GM19043 (cell line): Measurements from ENCODE around the gene TRIM63.

Experiments
- ATAC-seq: cut with Tn5 transposase; IDR thresholded peaks from one replicate; pipeline ENCODE4 v1.9.1; 2021; ENCODE audit warnings: low read depth; ENCODE audit not compliant: unreplicated experiment

TRIM63 gene

DNA sequence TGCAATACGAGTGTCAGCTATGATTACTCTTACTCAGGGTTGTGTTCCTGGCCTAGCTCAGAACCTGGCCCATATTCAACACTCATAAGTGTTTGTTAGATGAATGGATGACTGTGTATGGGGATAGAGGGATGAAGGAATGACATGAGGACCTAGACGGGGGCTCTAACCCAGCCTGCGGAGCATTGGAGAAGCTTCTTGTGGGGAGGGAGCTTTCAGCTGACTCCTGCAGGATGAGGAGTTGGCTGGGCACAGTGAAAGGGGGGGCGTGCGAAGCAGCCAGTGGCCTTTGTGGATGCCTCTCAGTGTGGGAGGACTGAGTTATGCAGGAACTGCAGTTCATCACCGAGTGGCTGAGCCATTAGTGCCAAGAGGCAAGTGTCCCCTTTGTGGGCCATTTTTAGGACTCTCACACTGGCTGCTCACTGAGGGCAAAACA lies 47.1 kb downstream of the TRIM63 start:
- no peak for ATAC-seq

DNA sequence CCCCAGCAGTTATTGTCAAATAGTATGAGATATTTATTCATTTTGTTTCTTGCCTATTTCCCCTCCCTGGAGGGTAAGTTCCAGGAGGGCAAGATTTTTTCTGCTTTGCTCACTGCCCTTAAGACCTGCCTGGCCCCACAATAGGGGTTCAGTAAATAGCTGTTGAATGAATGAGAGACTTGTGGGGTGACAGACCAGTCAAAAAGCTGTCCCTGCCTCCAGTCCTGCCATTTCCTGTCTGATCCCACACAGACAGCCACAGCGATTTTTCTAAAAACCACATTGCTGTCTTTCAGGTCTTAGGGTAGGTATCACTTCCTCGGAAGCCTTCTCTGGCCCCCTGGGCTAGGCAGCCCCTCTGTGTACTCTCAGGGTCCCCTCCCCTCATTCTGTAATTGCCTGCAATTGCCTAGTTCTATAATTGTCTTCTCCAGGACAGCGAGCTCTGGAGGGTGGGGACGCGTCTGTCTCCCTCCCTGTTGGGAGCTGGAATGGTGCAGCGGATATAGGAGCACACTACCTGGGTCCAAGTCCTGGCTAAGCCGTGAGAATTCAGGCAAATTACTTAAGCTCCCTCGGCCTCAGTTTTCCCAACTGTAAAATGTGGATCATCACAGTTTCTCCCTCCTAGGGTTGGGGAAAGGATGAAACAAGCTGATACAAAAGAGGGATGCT lies 47.7 kb downstream of the TRIM63 start:
- ATAC-seq = no peak

- no peak for ATAC-seq
Measured at GRCh38 chr1:26017606-26018005, 49.8 kb downstream of the TRIM63 start.

GRCh38 chr1:26016953-26017545 lies 50.4 kb downstream of the TRIM63 start:
- ATAC-seq = no peak

DNA sequence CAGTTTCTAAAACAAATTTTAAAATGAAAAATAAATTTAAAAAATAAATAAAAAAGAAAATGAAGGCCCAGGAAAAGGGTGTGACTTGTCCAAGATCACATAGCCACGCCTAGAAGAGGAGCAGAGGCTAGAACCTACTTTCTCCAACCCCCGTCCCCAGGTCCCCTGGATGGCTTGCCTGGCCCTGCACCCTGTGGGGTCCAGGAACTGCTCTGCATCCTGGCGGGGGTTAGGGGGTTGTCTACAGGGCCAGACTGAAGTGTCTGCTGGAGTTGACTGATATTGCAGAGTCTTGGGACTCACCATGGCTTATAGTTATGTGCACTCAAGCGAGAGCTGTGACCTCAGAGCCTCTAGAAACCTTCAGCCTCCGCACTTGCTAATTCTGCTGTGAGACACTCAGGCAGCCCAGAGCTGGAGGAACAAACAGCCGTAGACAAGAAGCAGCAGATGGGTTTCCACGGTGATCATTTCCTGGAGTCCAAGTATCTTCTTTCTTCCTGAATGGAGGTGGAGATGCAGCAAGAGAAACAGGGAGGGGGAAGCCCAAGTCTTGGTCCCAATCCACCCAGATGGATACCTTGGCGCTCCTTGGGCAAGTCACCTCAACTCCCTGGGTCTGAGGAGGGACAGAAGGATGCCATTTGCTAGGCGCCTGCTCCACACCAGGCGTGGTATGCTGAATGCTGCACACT lies 51.0 kb downstream of the TRIM63 start:
- no peak for ATAC-seq

DNA sequence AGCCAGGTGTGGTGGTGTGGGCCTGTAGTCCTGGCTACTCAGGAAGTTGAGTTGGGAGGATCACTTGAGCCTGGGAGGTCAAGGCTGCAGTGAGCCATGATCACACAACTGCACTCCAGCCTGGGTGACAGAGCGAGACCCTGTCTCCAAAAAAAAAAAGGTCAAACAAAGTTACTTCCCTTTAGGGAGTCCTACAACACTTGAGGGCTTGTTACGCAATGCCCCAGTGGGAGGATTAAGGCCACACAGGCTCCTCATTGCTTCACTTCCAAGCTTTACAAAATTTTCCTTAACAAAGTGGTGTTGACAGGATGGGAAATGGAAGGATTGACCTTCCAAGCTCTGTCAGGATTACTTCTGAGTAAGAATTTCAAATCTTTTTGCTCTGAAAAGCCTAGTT lies 52.1 kb downstream of the TRIM63 start:
- no peak for ATAC-seq

GRCh38 chr1:26014179-26014578 lies 53.3 kb downstream of the TRIM63 start:
- ATAC-seq = no peak

DNA sequence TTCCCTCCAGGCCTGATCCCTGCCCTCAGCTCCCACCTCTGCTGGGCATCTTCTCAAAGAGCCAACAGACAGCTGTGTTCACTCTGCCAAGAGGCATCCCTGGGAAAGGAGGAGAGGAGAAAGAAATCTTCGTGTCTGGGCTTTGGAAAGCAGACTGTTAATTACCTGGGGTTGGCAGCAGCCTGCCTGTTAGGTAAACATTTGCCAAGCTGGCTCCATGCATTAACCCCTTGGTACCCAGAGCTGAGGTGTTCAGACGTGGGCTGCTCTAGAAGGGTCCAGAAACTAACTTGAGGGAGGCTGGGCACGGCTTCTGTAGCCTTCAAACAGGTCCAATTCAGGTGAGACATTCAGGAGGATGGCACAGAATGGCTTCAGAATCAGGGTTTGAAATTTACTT lies 54.6 kb downstream of the TRIM63 start:
- no peak for ATAC-seq

DNA sequence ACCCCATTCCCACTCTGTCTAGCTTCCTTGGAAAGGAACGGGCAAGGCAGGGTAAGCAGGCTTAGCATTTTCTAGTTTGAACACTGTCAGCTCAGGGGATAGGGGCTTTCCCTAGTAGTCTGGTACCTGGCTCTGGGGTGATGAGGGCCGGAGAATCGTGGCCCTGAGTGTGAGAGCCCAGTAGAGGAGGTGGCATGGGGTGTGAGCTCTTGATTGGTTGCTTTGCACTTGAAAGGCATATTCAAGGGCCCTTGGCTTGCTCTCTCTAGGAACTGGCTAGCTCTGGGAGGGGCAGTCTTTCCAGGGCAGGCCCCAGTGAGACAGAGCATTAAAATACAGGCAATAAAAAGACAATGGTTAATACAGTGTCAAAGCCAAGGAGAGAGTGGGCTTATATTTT lies 56.6 kb downstream of the TRIM63 start:
- ATAC-seq = no peak

GRCh38 chr1:26009796-26010447 lies 57.5 kb downstream of the TRIM63 start:
- no peak for ATAC-seq

GRCh38 chr1:26006710-26007109 lies 60.7 kb downstream of the TRIM63 start:
- no peak for ATAC-seq

- ATAC-seq = no peak
Measured at GRCh38 chr1:26005434-26006105, 61.9 kb downstream of the TRIM63 start.

DNA sequence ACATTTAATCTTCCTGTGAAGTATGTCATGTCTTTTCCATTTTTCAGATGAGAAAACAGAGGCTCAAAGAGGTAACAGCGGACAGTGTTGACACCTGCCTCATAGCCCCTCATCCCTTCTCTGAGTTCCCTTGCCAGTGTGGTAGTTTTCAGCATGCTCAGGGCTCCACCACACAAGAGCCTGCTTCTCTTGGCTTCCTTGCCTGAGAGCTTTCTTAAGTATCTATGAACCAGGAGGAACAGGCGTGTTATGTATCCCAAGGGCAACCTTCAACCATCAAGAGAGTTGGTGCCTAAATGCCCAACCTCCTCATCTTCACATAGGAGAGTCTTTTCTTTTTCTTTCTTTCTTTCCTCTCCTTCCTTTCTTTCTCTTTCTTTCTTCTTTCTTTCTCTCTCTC lies 63.7 kb downstream of the TRIM63 start:
- no peak for ATAC-seq

DNA sequence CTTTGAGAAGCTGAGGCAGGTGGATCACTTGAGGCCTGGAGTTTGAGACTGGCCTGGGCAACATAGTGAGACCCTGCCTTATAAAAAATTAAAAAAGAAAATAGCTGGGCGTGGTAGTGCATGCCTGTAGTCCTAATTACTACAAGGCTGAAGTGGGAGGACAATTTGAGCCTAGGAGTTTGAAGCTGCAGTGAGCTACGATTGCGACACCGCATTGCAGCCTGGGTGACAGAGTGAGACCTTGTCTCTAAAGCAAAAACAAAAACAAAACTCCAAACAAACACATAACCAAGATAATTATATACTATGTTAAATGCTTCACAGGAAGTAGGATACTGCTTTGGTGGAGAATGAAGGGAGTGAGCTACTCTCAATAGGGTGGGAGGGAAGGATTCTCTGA lies 64.2 kb downstream of the TRIM63 start:
- no peak for ATAC-seq
